ENCODE data around the gene DENND5A.

DNA sequence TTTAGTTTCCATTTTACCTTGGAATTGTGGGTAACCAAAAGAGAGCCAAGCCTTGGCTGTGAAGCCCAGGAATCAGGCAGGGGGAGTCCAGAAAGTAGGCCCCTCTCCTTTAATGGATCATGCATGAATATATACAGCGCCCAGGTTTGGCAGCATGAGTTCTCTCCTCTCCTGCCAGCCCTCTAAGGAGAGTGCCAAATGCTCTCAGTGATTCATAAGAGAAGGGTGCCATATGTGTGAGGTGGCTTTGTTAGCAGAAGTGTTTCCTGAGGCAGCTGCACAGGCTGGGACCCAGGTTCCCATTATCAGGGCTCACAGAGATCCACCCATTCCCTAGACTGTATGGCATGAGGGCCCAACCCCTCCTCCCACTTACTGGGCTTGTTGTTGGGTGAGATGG, 121.4 kb downstream of the DENND5A start:
- TF ChIP-seq SIN3A (IDR thresholded peaks at IDR 0.05; ENCODE audit: borderline replicate concordance, insufficient read depth, low read length) (no peak), POLR2AphosphoS5 (IDR thresholded peaks at IDR 0.05; ENCODE audit: low read depth, low read length) (no peak), TAF1 (IDR thresholded peaks at IDR 0.05; ENCODE audit: borderline replicate concordance, insufficient read depth, low read length) (no peak), FOXP2 (optimal IDR thresholded peaks at IDR 0.05; ENCODE audit: borderline replicate concordance, extremely low read depth, extremely low read length, insufficient read depth) (no peak)
- TF ChIP-seq, protein P1, sequence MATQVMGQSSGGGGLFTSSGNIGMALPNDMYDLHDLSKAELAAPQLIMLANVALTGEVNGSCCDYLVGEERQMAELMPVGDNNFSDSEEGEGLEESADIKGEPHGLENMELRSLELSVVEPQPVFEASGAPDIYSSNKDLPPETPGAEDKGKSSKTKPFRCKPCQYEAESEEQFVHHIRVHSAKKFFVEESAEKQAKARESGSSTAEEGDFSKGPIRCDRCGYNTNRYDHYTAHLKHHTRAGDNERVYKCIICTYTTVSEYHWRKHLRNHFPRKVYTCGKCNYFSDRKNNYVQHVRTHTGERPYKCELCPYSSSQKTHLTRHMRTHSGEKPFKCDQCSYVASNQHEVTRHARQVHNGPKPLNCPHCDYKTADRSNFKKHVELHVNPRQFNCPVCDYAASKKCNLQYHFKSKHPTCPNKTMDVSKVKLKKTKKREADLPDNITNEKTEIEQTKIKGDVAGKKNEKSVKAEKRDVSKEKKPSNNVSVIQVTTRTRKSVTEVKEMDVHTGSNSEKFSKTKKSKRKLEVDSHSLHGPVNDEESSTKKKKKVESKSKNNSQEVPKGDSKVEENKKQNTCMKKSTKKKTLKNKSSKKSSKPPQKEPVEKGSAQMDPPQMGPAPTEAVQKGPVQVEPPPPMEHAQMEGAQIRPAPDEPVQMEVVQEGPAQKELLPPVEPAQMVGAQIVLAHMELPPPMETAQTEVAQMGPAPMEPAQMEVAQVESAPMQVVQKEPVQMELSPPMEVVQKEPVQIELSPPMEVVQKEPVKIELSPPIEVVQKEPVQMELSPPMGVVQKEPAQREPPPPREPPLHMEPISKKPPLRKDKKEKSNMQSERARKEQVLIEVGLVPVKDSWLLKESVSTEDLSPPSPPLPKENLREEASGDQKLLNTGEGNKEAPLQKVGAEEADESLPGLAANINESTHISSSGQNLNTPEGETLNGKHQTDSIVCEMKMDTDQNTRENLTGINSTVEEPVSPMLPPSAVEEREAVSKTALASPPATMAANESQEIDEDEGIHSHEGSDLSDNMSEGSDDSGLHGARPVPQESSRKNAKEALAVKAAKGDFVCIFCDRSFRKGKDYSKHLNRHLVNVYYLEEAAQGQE (IDR thresholded peaks at IDR 0.05; ENCODE audit: insufficient read depth in 1 of 2, low read depth in 2 of 2, low read length in 2 of 2), result no peak

Measured in PFSK-1 (cell line).